KOPT-K1 (cell line): ENCODE measurements around the gene PRTFDC1.
A peak's percentile ranks its signal among the peaks of the same experiment; 100 is the strongest.

Experiments
- H3K27ac ChIP-seq: fragments of 200-600 bp; sonication (generic); 2 replicates; pipeline ENCODE4 v1.5.1; 2016; ENCODE audit warnings: antibody characterized with exemption, mild to moderate bottlenecking, low read depth, low read length; ENCODE audit not compliant: poor library complexity, severe bottlenecking
- H3K36me3 ChIP-seq: fragments of 200-600 bp; sonication (generic); 2 replicates; pipeline ENCODE4 v1.5.1; 2017; ENCODE audit warnings: antibody characterized with exemption, mild to moderate bottlenecking, low read length, moderate library complexity; ENCODE audit not compliant: insufficient read depth
- H3K9me3 ChIP-seq: fragments of 200-600 bp; sonication (generic); 2 replicates; pipeline ENCODE4 v1.5.1; 2017; ENCODE audit warnings: antibody characterized with exemption, low read length, mild to moderate bottlenecking; ENCODE audit not compliant: insufficient read depth, poor library complexity, severe bottlenecking

The PRTFDC1 gene

GRCh38 chr10:24910574-24910973 is 41.8 kb downstream of the PRTFDC1 start:
- peaks cover 16% of the 10 kb centered on the region; the same call in 1 of the 2 replicates for H3K36me3 ChIP-seq
- no peak overlapping the region for H3K27ac ChIP-seq
- peaks cover 16% of the 10 kb centered on the region for H3K9me3 ChIP-seq

- Histone ChIP-seq H3K9me3 (peaks cover 16% of the 10 kb centered on the region), H3K36me3 (peaks cover 16% of the 10 kb centered on the region; the same call in 1 of the 2 replicates), H3K27ac (no peak overlapping the region)
These were observed 43.5 kb downstream of the PRTFDC1 start for GRCh38 chr10:24908793-24909423.

DNA sequence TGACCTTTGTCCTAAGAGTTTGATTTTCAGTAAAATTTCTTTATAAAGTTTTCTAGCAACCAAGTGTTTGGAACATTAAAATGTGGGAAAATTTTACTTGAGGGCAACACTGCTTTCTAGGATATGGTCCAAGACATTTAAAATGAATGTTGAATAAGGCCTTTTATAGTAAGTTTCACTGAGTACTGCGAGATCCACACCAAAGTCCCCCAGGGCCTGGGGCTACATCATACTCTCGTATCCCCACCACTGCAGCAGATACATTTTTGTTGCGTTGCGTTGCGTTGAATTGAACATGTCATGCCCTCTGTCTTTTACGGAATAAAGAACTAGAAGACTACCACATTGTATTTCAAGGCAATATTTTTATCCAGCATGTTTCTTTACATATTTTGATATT is 44.5 kb downstream of the PRTFDC1 start:
- H3K9me3 ChIP-seq = peaks cover 16% of the 10 kb centered on the region
- H3K36me3 ChIP-seq = peaks cover 16% of the 10 kb centered on the region; the same call in 1 of the 2 replicates
- no peak overlapping the region for H3K27ac ChIP-seq

DNA sequence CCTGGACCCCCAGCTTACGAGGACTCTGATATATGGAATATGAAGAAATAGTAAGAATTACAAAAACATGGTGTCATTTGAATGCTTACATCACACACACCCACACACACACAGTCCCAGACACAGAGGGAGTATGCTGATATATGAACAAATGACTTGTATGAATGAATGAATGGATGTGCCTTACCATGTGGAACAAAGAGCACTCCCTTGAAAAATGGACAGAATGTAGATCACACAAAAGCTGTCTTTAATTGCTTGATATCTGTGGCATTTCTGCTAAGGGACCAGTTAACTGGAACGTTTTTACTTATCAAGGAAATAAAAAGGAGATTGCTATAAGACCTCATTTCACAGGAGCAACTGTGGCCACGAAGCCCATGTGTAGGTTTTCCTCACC is 46.0 kb downstream of the PRTFDC1 start:
- peaks cover 16% of the 10 kb centered on the region; the same call in 1 of the 2 replicates for H3K36me3 ChIP-seq

GRCh38 chr10:24904824-24905223 is 47.6 kb downstream of the PRTFDC1 start:
- H3K9me3 ChIP-seq = peaks cover 16% of the 10 kb centered on the region
- peaks cover 16% of the 10 kb centered on the region; the same call in 1 of the 2 replicates for H3K36me3 ChIP-seq
- no peak overlapping the region for H3K27ac ChIP-seq

More for the DNA sequence above, 46.0 kb downstream of the PRTFDC1 start:
- peaks cover 16% of the 10 kb centered on the region for H3K9me3 ChIP-seq
- no peak overlapping the region for H3K27ac ChIP-seq

DNA sequence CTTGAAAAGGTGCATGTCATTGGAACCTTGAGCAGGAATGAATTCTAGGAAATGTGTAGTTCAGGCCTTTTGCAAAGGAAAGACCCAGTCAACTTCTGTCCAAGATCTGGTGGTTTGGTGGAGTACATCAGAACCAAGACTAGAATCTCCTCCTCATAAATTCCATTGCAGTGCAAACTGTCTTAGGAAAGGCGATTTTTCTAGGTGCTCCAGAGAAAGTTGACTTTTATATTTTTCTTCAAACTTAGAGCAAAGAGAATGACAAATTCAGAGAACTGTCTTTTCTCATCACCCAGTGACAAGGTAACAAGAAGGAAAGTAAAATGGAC is 50.0 kb downstream of the PRTFDC1 start:
- 0 out of 2 replicates have a peak, but pooled peaks cover 16% of the 10 kb centered on the region for H3K36me3 ChIP-seq
- H3K27ac ChIP-seq = no peak overlapping the region
- peaks cover 15% of the 10 kb centered on the region for H3K9me3 ChIP-seq

- Histone ChIP-seq H3K9me3 (peaks cover 10% of the 10 kb centered on the region), H3K27ac (no peak overlapping the region), H3K36me3 (0 out of 2 replicates have a peak, but pooled peaks cover 12% of the 10 kb centered on the region)
These were observed 50.6 kb downstream of the PRTFDC1 start for GRCh38 chr10:24901686-24902399.

- H3K9me3 ChIP-seq = peaks cover 3% of the 10 kb centered on the region
- H3K36me3 ChIP-seq = 0 out of 2 replicates have a peak, but pooled peaks cover 4% of the 10 kb centered on the region
- H3K27ac ChIP-seq = no peak overlapping the region
These were observed 51.3 kb downstream of the PRTFDC1 start for GRCh38 chr10:24900888-24901685.

GRCh38 chr10:24899571-24899970 is 52.8 kb downstream of the PRTFDC1 start:
- no peak overlapping the region for H3K27ac ChIP-seq
- H3K36me3 ChIP-seq = no peaks in the 10 kb centered on the region
- no peaks in the 10 kb centered on the region for H3K9me3 ChIP-seq

DNA sequence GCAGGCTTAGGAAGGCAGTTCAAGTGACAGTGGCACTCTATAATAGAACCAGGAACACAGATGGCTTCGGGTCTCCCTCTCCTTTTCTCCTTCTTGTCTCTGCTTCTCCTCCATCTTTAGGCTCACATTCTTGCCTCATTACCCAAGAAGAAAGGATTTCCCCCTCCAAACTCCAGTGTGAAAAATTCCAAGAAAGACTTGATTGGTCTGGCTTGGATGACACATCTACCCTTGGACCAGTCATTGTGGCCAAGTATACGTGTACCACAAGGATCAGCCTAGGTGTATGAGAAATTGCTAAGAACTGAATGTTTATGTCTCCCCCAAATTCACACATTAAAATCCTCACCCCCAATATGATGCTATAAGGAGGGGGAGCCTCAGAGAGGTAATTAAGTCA is 53.9 kb downstream of the PRTFDC1 start:
- Histone ChIP-seq H3K9me3 (no peaks in the 10 kb centered on the region), H3K27ac (no peak overlapping the region), H3K36me3 (no peaks in the 10 kb centered on the region)

GRCh38 chr10:24897326-24897926 is 55.0 kb downstream of the PRTFDC1 start:
- Histone ChIP-seq H3K27ac (peak overlapping the region; percentile 11), H3K36me3 (no peaks in the 10 kb centered on the region), H3K9me3 (no peaks in the 10 kb centered on the region)

DNA sequence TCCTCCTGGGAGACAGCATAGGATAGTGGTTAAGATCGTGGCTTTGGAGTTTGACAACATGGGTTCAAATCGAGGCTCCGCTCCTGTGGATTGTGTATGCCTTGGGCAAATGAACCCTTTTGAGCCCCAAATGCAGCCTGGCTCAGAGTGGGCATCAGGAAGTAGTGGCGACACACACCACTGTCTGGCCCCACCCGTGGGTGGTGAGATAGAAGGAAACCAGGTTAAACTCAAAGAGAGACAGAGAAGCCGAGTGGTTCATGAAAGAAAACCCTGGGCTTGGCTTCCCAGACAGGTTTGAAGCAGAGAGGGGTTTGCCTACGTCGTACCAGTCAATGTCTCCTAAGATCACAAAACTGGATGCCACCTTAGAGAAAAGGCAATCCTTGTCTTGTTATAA is 57.7 kb downstream of the PRTFDC1 start:
- Histone ChIP-seq H3K9me3 (no peaks in the 10 kb centered on the region), H3K27ac (no peak overlapping the region), H3K36me3 (no peaks in the 10 kb centered on the region)

DNA sequence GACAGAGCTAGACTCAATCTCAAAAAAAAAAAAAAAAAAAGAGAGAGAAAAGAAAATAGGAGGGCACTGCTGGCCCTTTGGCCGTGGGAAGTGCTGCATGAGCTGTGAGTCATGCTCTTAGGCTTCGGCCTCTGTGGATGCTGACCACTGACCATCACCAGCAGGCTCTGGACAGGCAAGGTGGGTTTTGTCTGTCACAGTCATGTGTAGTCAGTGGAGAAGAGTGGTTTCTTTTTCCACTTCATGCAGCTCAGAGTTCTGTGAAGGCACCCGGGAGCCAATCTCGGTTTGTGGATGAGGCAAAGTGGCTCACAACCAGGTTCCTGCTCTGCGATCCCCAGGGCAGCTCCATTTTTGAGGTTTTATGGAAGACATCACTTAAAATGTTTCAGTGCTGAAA is 58.1 kb downstream of the PRTFDC1 start:
- Histone ChIP-seq H3K27ac (no peak overlapping the region), H3K9me3 (no peaks in the 10 kb centered on the region), H3K36me3 (no peaks in the 10 kb centered on the region)

DNA sequence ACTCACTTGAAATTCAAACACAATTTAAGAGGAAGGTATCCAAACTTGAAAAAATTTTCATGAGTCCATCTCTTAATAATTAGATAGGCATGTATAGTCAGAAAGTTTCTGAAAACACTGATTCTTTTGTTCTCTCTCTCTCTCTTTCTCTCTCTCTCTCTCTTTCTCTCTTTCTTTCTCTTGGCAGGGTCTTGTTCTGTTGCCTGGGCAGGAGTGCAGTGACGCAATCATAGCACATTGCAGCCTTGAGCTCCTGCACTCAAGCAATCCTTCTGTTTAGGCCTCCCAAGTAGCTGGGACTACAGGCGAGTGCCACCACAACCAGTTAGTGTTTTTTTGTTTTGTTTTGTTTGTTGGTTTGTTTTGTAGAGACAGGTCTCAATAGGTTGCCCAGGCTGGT is 59.3 kb downstream of the PRTFDC1 start:
- H3K36me3 ChIP-seq = no peaks in the 10 kb centered on the region
- H3K9me3 ChIP-seq = no peaks in the 10 kb centered on the region
- H3K27ac ChIP-seq = no peak overlapping the region

- Histone ChIP-seq H3K9me3 (no peaks in the 10 kb centered on the region), H3K36me3 (no peaks in the 10 kb centered on the region), H3K27ac (no peak overlapping the region)
These were observed 60.6 kb downstream of the PRTFDC1 start for GRCh38 chr10:24891823-24892222.
